Keratinocyte (primary cell): ENCODE data around the gene FGF10. TPM values are rescaled to one million over a fixed set of nuclear protein-coding genes. Genes with fewer than 3 reads are reported as not detected.

Source experiments
- DNase-seq: peaks from one replicate; pipeline ENCODE4 v3.0.0-alpha.2; 2011; ENCODE audit warnings: low read depth, missing footprints, low spot score
- FAIRE-seq: peaks from 2 replicates; lab custom pipeline; 2011; peaks lifted over from hg19 to GRCh38; lab: Jason Lieb, UNC
- H2AFZ ChIP-seq: 2 replicates; pipeline ENCODE4 v1.6.0; 2012; ENCODE audit warnings: low read length, control low read depth, inconsistent platforms; ENCODE audit not compliant: control insufficient read depth
- H3K27ac ChIP-seq: 2 replicates; pipeline ENCODE4 v1.5.1; 2011; ENCODE audit warnings: low read length; ENCODE audit not compliant: control insufficient read depth, insufficient read depth
- H3K27me3 ChIP-seq: 3 replicates; pipeline ENCODE4 v1.6.0; 2011; ENCODE audit warnings: low read length; ENCODE audit not compliant: control insufficient read depth, insufficient read depth; ENCODE audit errors: extremely low read depth
- H3K36me3 ChIP-seq, 2 experiments: 2 replicates in 1 of 2; 3 replicates in 1 of 2; pipeline ENCODE4 v1.5.1; 2011; ENCODE audit warnings: low read length in 2 of 2, mild to moderate bottlenecking in 1 of 2; ENCODE audit not compliant: control insufficient read depth in 2 of 2, insufficient read depth in 2 of 2; ENCODE audit errors: extremely low read depth in 1 of 2
- H3K4me1 ChIP-seq: 3 replicates; pipeline ENCODE4 v1.5.1; 2011; ENCODE audit warnings: low read length; ENCODE audit not compliant: control insufficient read depth, insufficient read depth; ENCODE audit errors: extremely low read depth
- H3K4me2 ChIP-seq: 3 replicates; pipeline ENCODE4 v1.6.0; 2011; ENCODE audit warnings: low read depth, low read length; ENCODE audit not compliant: control insufficient read depth, insufficient read depth; ENCODE audit errors: extremely low read depth
- H3K4me3 ChIP-seq, 3 experiments: fragments of 200-600 bp in 1 of 3; sonication (generic) in 1 of 3; 2 replicates in 2 of 3; 3 replicates in 1 of 3; pipeline ENCODE4 v1.5.1; 2011 to 2016; ENCODE audit warnings: low read length in 3 of 3, mild to moderate bottlenecking in 3 of 3, control low read depth in 2 of 3, inconsistent platforms in 1 of 3, low read depth in 1 of 3, mixed read lengths in 1 of 3, mixed run types in 1 of 3, moderate library complexity in 1 of 3; ENCODE audit not compliant: control insufficient read depth in 2 of 3, insufficient read depth in 2 of 3; ENCODE audit errors: extremely low read depth in 1 of 3
- H3K79me2 ChIP-seq: 2 replicates; pipeline ENCODE4 v1.6.0; 2012; ENCODE audit warnings: low read length; ENCODE audit not compliant: control insufficient read depth, insufficient read depth
- H3K9ac ChIP-seq: 3 replicates; pipeline ENCODE4 v1.6.0; 2011; ENCODE audit warnings: low read length; ENCODE audit not compliant: control insufficient read depth, insufficient read depth; ENCODE audit errors: extremely low read depth
- H3K9me1 ChIP-seq: 3 replicates; pipeline ENCODE4 v1.6.0; 2011; ENCODE audit warnings: low read length; ENCODE audit not compliant: control insufficient read depth, insufficient read depth; ENCODE audit errors: extremely low read depth
- H3K9me3 ChIP-seq: 2 replicates; pipeline ENCODE4 v1.5.1; 2012; ENCODE audit warnings: low read depth, low read length; ENCODE audit not compliant: control insufficient read depth
- H4K20me1 ChIP-seq: 3 replicates; pipeline ENCODE4 v1.6.0; 2011; ENCODE audit warnings: low read length; ENCODE audit not compliant: control insufficient read depth, insufficient read depth; ENCODE audit errors: extremely low read depth
- CTCF ChIP-seq, 3 experiments: IDR thresholded peaks in 1 of 3; conservative IDR thresholded peaks in 1 of 3; optimal IDR thresholded peaks in 1 of 3; 2 replicates in 2 of 3; 3 replicates in 1 of 3; pipeline versions ENCODE3 to v1.5.1; 2011; ENCODE audit warnings: low read length in 3 of 3, mild to moderate bottlenecking in 3 of 3, moderate library complexity in 2 of 3, control low read depth in 1 of 3, inconsistent platforms in 1 of 3; ENCODE audit not compliant: insufficient read depth in 2 of 3; ENCODE audit errors: extremely low read depth in 1 of 3
- EZH2 ChIP-seq: IDR thresholded peaks from one replicate; pipeline ENCODE4 v1.6.1; 2012; ENCODE audit warnings: inconsistent platforms, mild to moderate bottlenecking, low read length, moderate library complexity
- dilution Hi-C: fragments of 300-500 bp; cut with MboI; formaldehyde crosslinking; loops from one replicate; pipeline ENCODE4 v1.7.0; 2020; ENCODE audit warnings: low sequenced_read_pairs; ENCODE audit not compliant: extremely low pct_ligation_motif_present
- polyA plus RNA-seq, 5 experiments: library from polyadenylated mRNA; depleted of rRNA in 3 of 5; stranded (reverse) in 3 of 5; stranded (forward) in 1 of 5; unstranded in 1 of 5; fragments of >200 nt; gene quantifications; 1 replicate in 1 of 5; 2 replicates in 3 of 5; 3 replicates in 1 of 5; pipeline versions ENCODE4 v1.2.1 to v1.2.3, GENCODE V29; 2011 to 2012; ENCODE audit warnings: missing spikeins in 2 of 5, low read depth in 1 of 5, low replicate concordance in 1 of 5

FGF10 gene
- polyA plus RNA-seq, 1 donor (not counting 4 experiments of a cell fraction or from before 2014, with no cell fraction given): not detected

GRCh38 chr5:44294516-44294915 lies 94.7 kb downstream of the FGF10 start:
- Histone ChIP-seq H3K36me3 (no peaks in the 10 kb centered on the region), H3K4me2 (no peak overlapping the region), H3K4me3 (no peak overlapping the region), H3K9me3 (no peaks in the 10 kb centered on the region), H3K9ac (no peak overlapping the region), H2AFZ (no peak overlapping the region), H3K4me1 (no peaks in the 10 kb centered on the region), H3K27me3 (no peaks in the 10 kb centered on the region), H3K27ac (no peak overlapping the region), H3K9me1 (no peaks in the 10 kb centered on the region), H3K79me2 (no peaks in the 10 kb centered on the region), H4K20me1 (no peaks in the 10 kb centered on the region)
- DNase-seq (no peak), FAIRE-seq (no peak)
- no peak for TF ChIP-seq EZH2
- no peak for TF ChIP-seq CTCF (optimal IDR thresholded peaks at IDR 0.05 in 1 of 3, IDR thresholded peaks at IDR 0.05 in 1 of 3, conservative IDR thresholded peaks at IDR 0.05 in 1 of 3; ENCODE audit: extremely low read depth in 1 of 3, insufficient read depth in 2 of 3, low read length in 3 of 3)
- dilution Hi-C loops: no loop called here

- Histone ChIP-seq H3K9me1 (no peaks in the 10 kb centered on the region), H2AFZ (no peak overlapping the region), H3K27me3 (no peaks in the 10 kb centered on the region), H3K4me2 (no peak overlapping the region), H3K4me1 (no peaks in the 10 kb centered on the region), H3K9ac (no peak overlapping the region), H3K4me3 (no peak overlapping the region), H3K79me2 (no peaks in the 10 kb centered on the region), H3K36me3 (no peaks in the 10 kb centered on the region), H4K20me1 (no peaks in the 10 kb centered on the region), H3K27ac (no peak overlapping the region), H3K9me3 (no peaks in the 10 kb centered on the region)
- FAIRE-seq: no peak
- no peak for DNase-seq
- TF ChIP-seq CTCF (optimal IDR thresholded peaks at IDR 0.05 in 1 of 3, IDR thresholded peaks at IDR 0.05 in 1 of 3, conservative IDR thresholded peaks at IDR 0.05 in 1 of 3; ENCODE audit: extremely low read depth in 1 of 3, insufficient read depth in 2 of 3, low read length in 3 of 3) (no peak), EZH2 (no peak)
- dilution Hi-C loops: no loop called here
Measured at GRCh38 chr5:44292736-44293135, 96.5 kb downstream of the FGF10 start.
